Colon (tissue), 2 donors: ENCODE measurements around the gene HTR7.
"Not testable (repeated sequence)": the region's sequence is repeated elsewhere in the genome, so short reads cannot be mapped to it uniquely, and the experiment has no call there.

ENCODE experiments used
- FAIRE-seq: peaks from 2 replicates; lab custom pipeline; 2012; peaks lifted over from hg19 to GRCh38; lab: Jason Lieb, UNC
- donor health status: control.
- donor health status: control.

The HTR7 gene

DNA sequence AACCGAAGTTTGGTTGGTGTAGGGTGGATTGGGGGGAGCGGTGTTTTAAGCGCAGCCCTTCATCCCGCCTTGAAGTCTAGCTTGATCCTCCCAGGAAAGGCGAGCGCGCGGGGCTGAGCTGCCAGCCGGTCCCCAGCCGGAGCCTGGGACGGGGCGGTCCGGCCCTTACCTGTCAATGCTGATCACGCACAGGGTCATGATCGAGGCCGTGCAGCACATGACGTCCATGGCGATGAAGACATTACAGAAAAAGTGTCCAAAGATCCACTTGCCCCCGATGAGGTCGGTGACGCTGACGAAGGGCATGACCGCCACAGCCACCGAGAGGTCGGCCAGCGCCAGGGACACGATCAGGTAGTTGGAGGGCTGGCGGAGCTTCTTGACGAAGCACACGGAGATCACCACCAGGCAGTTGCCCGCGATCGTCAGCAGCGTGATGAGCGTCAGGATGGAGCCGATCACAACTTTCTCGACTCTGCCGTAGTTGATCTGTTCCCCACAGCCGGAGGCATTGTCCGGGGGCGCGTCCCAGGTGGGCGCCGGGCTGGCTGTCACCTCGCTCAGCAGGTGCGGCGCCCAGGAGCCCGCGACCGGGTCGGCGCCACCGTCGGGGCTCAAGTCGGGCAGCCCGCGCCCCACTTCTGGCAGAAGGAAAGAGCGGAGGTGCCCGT is 740 bp downstream of the HTR7 start:
- no peak for FAIRE-seq

DNA sequence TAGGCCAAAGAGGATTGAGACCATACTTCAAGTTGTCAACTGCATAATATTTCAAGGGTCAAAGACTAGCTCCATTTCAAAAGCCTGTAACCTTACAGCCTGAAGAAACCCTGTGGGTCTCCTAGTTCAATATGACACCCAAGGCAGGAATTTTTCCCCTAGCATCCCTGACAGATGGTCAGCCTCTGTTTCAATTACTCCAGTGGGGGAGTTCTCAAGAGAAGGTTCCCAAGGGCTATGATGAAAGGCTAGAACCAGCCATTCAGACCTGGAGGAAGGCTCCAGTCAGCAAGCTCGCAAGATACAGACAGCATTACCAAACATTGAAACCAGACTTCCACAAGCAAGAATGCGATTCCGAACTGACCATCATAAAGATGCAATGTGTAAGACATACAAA is 1.6 kb downstream of the HTR7 start:
- FAIRE-seq = no peak

DNA sequence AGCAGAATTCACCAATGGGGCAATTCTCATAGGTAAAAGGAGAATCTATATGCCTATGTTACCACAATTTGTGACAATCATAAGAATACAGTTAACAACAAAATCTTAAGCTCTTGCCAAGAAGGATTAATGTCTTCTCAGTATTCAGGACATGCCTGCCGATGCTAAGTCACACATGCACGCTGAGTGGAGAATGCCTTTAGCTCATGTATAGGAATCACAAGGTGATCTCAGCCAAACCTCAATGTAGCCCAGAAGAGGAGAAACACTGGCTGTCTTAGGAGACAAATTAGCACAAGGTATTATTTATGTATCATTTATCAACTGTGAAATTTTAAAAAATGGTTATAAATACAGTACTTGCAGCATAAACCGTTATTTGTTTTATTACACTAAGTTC is 2.7 kb downstream of the HTR7 start:
- FAIRE-seq = no peak

DNA sequence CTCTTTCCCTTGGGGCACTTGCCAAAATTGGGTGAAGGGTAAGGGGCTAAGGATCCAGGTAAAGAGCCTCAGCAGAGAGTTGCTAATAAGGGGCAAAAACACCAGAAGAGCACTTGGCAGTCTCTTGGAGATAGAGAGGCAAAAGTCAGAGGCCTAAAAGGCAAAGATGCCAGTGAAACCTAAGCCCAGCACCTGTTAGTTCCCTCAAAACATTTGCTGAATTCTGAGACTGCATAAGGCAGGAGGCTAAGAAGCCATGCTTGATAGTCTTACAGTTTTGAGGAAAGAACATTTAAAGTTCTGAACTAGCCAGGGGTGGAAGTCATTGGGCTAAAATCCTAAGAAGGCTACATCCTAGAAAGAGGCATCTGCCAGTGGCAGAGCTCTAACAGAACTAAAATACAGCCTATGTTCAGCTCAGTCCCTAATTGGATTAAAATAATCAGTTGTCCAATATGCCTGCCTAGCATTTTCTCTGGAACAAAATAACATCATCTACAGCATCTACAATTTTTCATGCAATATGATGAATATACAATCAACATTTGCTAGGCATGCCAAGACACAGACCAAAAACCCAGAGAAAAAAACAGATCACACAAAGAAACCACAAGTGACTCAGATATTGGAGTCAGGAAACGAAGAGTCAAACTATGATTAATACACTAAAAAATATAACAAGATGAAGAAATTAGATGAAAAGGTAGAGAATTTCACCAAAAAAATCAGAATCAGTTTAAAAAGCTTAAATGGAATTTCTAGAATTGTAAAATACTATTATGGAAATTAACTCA is 7.7 kb downstream of the HTR7 start:
- FAIRE-seq = peak; percentile 18

DNA sequence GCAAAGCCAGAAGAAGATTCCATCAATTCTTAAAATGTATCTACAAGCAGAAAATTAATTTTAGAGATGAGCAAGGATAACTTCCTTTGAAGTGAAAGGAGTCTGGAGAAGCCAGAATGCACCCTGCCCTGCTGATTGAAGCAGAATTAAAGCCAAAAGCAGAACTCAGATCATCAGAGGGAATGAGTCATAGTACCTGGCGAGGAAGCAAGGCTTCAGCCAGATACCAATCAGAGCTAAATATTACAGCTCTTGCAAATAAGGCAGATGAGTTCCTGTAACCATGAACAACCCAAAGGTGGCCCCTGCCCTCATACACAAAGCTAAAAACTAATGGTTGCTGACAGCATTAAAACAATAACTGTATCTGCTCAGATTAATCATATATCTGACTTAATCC is 10.4 kb downstream of the HTR7 start:
- no peak for FAIRE-seq

DNA sequence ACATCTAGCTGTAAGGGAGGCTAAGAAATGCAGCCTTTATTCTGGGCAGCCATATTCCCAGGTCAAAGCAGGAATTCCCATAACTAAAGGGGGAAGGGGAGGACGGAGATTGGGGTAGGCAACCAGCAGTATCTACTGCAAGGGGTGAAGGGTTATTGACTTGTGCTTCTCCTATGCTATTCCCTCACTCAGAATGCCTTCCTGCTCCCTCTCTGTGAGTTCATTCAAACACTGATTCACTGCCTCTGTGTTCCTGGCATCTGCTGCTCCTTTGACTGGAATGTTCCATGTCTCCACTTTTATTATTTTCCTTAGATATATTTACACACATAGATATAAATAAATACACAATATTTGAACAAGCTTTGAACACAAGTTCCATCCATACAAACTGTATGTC is 11.1 kb downstream of the HTR7 start:
- FAIRE-seq = no peak

DNA sequence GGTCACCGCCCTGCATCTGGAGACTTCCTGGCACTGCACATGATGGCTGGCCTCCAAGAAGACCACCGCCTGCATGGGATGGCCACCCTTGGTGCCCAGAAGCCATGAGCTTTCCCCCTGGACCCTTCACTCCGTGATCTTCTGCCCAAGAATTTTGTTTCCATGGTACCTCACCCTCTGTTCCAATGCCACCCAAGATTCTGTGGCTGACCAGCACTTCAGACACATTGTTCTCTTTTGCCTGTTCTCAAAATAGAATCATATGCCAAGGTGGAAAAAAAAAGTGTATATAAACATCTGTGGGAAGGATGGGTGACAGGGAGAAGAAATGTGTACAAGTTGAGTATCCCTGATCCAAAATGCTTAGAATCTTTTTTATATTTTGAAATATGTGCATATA is 12.1 kb downstream of the HTR7 start:
- no peak for FAIRE-seq

DNA sequence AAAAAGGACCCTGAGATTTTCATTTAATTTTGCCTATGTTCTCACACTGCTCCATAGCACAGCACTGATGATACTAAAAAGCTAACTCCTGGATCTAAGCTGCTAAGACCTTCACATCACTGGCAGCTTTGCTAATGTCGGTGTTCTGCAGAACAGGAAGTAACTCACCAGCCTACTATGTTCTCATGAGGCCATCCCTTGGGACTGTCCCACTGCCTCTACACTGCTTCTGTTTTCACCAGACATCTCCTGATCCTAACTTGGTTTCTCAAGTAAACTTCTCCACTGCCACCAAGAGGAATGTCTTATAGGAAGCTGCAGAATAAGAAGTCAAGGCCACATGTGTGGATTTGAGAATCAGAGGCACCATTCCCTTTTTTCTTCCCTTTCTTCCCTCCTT is 15.1 kb downstream of the HTR7 start:
- FAIRE-seq = no peak

DNA sequence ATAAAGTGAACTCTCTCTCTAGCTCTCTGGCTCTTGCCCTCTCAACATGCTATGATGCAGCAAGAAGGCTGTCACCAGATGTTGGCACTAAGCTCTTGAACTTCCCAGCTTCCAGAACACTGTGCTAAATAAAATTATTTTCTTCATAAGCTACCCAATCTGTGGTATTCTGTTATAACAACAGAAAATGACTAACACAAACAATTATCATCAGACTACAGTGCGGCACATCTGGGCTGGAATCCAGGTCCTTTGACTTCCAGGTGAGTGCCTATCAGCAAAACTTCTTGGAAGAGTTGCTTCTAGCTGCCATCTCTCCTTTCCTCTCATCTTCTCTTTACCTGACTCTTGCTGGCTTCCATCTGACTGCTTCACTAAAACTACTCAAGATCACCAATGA is 20.4 kb downstream of the HTR7 start:
- no peak for FAIRE-seq

DNA sequence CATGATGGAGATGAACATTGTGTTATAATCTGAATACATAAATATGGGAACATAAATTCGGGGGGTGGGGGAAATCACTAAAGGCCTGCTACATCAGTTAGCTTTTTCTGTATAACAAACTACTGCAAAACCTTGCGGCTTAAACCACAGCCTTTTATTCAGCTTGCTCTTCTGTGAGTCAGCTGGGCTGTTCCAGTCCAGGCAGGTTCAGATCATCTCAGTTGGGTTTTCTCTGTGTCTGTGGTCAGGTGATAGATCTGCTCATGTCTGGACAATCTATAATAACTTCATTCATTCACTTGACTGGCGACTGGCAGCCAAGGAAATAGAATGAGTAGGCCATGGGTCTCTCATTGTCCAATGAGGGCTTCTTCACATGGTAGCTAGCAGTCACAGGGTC is 23.5 kb downstream of the HTR7 start:
- FAIRE-seq = no peak

DNA sequence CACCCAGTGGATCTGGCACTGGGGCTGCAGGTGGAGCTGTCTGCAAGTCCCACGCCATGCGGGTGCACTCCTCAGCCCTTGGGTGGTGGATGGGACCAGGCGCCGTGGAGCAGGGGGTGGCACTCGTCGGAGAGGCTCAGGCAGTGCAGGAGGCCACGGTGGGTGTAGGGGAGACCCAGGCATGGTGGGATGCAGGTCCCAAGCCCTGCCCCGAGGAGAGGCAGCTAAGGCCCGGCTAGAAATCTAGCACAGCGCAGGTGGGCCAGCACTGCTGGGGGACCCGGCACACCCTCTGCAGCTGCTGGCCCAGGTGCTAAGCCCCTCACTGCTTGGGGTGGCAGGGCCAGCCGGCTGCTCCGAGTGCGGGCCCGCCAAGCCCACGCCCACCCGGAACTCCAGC is 25.7 kb downstream of the HTR7 start:
- FAIRE-seq = no peak

DNA sequence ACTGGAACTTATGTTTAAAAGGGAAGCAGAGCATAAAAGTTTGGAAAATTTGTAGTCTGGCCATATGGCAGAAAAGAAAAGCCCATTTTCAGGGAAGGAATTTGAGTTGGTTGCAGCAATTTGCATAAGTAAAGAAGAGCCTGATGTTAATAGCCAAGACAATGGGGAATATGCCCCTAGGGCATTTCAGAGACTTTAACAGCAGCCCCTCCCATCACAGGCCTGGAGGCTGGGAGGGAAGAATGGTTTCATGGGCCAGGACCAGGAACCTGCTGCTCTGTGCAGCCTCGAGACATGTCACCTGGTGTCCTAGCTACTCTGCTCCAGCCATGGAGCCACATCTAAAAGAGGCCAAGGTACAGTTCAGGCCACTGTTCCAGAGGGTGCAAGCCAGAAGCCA is 35.3 kb downstream of the HTR7 start:
- FAIRE-seq = no peak

DNA sequence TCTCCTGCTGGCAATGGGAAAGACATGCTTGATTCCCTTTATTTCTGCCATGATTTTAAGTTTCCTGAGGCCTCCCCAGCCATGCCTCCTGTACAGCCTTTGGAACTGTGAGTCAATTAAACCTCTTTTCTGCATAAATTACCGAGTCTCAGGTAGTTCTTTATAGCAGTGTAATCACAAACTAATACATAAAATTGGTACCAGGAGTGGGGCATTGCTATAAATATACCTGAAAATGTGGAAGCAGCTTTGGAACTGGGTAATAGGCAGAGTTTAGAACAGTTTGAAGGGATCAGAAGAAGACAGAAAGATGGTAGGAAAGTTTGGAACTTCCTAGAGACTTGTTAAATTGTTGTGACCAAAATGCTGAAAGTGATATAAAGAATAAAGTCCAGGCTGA is 36.0 kb downstream of the HTR7 start:
- FAIRE-seq = not testable (repeated sequence)

DNA sequence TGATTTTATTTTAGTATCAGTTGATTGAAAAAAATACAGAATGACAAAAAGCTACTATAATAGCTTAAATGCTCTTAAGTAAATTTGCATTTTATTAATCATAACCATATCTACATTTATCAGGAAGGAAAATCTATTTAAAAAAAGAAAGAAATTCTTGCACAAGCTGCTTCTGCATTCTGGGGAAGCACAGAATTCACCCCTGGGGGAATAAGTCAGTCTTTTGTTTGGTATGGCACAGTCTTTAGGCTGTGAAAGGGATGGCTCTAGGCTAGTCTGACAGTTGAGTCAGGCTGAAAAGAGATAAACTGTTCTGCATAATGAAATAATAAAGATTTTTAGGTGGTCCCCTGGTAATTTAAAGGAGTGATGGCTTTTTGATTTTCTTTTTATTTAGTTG is 37.9 kb downstream of the HTR7 start:
- no peak for FAIRE-seq

DNA sequence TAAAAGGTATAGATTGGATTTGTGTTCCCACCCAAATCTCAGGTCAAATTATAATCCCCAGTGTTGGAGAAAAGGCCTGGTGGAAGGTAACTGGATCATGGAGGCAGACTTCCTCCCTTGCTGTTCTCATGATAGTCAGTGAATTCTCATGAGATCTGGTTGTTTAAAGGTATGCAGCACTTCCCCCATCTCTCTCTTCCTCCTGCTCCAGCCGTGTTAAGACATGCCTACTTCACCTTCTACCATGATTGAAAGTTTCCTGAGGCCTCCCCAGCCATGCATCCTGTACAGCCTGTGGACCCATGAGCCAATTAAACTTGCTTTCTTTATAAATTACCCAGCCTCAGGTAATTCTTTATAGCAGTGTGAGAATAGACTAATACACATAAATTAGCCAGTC is 39.1 kb downstream of the HTR7 start:
- FAIRE-seq = no peak

DNA sequence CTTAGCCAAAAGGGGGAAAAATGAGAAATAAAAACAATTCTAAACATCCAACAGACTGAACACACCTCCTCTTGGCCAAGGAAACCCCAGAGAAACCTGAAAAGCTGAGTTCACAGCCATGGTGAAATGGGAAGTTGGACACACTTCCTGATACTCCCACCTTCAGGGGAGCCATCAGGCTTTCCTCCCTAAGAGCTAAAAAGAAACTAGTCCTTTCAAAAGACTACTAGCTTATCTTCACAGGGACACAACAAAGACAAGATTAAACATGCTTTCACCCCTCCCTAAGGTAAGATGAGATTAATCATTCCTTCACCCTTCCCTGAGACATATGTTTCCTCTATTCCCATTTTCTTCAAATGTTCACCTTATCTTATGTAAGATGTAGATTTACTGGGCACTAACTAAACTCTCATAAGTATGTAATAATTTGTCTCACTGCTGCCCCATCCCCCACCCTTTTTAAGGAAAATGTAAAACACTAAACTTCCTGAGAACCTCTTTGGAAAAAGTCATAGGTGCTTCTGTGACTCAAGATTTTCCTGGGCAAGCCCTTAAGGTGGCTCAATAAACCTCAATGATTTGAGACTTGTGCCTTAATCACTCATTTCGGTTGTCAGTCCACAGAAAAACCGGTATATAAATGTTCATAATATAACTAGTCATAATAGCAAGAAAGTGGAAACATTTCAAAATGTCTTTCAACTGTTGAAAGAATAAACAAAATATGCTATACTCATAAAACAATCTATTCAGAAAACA is 40.5 kb downstream of the HTR7 start:
- FAIRE-seq = no peak

DNA sequence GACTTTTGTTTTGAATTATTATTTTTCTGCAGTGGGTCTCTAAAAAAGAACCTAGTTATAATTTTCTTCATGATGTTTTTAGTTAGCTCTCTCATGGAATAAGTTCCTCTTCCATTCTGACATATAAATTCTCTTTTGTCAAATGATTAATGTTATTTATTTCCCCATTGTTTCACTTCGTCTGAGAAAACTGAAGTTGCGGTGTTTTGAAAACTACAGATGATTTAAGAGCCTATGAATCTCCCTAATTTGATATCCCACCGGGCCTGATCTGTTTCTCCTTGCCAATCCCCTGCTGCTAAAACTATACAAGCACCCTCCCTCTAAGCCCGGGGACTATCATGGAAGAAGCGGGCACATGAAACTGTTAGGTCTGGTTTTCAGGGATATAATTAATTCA is 41.4 kb downstream of the HTR7 start:
- no peak for FAIRE-seq

DNA sequence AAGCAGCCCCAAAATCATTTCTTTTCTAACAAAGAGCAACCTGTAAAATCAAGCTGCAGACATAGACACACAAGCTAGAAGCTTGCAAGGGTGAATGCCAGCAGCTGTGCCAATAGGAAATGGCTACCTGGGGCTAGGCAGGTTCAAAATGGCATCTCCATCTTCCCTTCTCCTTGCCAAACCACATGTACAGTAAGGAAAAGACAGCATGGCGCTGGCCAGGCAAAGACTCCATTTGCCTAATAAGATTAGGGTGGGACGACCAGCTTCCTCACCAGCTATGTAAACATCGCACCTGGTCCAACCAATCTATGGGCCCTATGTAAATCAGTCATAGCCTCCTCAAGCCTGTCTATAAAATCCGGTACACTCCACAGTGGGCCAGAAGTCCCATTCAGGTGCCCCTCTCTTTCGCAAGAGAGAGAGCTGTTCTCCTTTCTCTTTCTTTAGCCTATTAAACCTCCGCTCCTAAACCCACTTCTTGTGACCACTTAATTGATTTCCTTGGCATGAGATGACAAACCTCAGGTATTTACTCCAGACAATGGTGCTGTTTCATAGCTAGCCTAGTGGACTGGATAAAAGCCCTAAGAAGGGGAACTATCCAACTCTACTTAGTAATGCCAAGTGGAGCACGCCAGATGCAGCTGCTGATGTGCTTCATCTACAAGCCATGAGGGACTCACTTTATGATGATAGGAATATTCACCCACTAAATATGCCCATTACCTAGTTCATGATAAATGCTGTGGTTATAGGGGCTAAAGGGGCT is 44.1 kb downstream of the HTR7 start:
- FAIRE-seq = no peak

DNA sequence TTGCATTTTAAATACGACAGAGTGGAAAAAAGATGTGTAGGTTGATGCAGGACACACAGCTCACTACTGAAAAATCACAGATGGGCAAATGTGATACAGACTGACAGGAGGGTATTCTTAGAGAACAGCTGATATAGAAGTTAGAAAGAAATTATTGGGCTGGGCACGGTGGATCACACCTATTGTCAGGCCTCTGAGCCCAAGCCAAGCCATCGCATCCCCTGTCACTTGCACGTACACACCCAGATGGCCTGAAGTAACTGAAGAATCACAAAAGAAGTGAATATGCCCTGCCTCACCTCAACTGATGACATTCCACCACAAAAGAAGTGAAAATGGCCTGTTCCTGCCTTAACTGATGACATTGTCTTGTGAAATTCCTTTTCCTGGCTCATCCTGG is 50.7 kb downstream of the HTR7 start:
- FAIRE-seq = not testable (repeated sequence)

DNA sequence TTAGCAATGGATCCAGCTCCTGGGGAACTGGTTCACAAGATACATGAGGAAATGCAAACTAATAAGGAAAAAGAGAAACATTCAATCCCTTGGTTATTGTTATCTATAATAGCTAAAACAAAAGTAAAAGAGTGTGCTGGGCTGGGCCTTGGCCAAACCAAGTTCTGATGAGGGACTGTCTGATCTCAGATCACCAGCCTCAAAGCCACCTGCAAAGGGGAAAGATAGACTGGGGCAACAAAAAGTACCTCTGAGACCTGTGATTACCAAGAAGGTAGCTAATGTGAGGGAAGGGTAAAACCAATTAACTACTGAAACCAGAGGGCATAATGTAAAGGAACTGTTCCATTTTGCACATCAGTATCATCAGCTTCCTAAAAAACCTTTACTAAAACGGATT is 51.2 kb downstream of the HTR7 start:
- FAIRE-seq = no peak

DNA sequence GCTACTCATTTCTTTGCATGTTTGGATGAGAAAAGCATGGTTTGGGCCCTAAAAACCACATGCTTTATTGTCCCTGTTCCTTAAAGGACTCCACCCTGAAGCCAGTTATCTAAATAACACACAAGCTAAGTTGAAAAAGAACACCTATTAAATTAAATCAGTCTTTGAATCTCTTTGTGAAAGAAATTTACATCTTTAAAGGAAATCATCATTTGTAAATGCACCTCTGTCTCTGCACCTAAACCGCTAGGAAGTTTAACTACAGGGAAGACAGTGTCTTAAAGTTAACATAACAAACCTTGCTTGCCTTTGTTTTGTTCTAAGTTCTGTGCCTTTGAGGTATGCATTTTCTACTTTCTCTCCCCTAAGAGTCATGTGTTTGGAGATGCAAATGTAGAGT is 52.6 kb downstream of the HTR7 start:
- FAIRE-seq = no peak

DNA sequence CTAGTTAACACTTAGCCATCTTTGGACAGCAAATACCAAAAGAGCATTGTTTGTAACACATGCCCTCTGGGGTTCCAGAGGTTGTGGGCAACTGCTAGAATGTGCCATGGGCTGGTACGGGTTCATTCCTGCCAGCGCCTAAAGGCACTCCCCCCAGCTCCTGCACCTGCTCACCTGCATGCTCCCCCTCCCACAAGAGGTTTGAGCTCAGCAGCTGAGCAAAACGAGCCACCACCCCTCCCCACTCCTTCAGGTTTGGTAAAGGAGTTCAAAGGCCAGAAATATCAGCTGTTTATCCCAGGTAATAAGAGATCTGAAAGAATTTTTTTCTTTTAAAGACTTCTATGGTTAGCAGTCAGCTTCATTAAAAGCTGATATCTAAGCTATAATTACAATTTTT is 53.5 kb downstream of the HTR7 start:
- FAIRE-seq = no peak

DNA sequence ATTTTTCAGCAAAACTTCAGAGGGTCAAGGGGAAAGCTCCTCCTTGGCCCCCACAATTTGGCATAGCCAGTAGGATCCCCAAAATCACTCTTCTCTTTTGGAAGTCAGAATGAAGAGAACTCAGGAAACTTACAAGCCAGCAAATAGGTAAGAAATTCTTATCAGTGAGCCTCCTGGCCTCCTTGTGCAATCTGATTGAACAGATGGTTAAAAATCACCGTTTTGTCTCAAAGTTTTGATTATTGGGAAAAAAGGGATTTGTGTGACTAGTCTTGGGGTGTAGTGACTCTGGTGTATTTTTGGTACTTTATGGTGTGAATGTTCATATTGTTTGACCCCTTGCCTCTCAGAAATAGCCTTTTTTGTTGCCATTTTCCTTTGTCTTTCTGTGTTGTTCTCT is 56.2 kb downstream of the HTR7 start:
- no peak for FAIRE-seq
